ENCODE results near the gene AKAP13.
"Not testable (repeated sequence)": the region's sequence is repeated elsewhere in the genome, so short reads cannot be mapped to it uniquely, and the experiment has no call there.

AKAP13 gene

GRCh38 chr15:85451099-85451700 lies 70.8 kb downstream of the AKAP13 start:
- no peak for DNase-seq

- DNase-seq, result no peak
Measured at GRCh38 chr15:85452436-85452835, 72.0 kb downstream of the AKAP13 start.

DNA sequence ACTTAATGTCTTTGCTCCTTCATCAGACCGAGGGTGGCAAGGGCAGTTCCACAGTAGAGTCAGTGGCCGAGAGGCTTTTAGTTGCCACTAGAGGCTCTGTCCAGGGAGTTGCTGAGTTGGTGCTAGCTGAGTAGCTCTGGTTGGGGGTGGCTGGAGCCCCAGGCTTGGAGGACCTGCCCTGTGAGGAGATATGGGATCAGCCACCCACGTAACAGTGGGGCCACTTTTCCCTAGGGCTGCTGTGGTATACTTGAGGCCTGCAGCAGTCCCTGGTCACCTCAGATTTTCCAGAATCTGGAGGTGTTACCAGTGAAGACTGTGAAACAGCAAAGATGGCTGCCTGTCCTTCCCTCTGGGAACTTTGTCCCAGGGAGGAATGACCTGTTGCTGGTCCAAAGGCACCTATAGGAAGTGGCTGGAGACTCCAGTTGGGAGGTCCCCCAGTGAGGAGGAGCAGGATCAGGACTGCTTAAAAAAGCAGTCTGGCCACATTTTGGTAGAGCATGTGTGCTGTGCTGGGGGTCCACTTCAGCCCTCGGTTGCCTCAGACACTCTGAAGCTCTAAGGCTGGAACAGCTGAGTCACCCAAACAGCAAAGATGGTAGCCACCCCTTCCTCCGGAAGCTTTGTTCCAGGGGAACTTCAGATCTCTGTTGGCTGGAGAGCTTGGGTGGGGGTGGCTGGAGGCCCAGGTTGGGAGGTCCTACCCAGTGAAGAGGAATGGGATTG lies 72.9 kb downstream of the AKAP13 start:
- DNase-seq, result no peak

DNA sequence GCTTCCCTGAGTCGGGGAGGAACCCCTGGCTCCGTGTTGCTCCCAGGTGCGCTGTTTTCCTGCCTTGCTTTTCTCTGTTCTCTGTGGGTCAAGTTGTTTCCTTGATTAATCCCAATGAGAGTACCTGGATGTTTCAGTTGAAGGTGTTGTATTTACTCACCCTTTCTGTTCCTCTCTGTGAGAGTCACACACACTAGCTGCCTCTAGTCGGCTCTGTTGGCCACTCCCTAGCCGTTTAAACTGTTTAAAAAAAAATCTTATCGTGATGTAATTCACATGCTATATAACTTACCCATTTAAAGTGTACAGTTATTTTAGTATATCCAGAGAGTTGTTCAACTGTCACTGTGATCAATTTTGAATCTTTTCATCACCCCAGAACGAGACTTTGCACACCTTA lies 74.0 kb downstream of the AKAP13 start:
- DNase-seq, result no peak

DNA sequence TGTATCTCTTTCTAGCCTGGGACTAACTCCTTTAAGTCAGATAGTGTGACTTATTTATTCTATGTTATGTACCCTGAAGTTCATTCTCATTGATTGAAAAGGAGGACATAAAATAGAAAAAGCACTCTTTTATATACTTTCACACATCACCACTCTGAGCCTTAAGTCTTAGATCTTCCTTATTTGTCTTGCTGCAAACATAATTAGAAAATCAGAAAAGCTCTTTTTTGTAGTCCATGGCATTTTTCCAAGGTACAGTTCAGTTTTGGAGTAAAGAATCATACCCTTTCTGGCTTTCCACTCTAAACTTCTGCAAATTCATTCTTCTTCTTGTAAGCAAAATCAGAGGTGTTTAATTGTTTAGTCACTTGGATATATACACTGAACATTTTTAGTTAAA lies 75.5 kb downstream of the AKAP13 start:
- no peak for DNase-seq

DNA sequence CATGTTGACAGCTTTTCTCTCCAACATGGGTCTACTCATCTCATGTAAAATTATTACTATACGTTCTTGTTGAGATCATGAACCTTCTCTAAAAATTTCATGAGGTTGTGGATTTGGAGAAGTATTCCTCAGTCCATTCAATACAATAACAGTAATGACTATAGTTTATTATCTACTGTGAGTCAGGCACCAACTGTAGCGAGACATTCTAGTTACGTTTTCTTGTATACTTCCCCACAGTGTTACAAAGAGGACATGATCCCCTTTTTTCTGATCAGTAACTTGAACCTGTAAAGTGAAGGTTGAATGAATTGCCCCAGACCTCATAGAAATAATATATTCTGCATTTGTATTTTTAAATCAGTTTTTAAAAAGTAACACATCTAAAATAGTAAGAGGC lies 76.4 kb downstream of the AKAP13 start:
- DNase-seq, result no peak

GRCh38 chr15:85457392-85457968 lies 77.1 kb downstream of the AKAP13 start:
- DNase-seq, result no peak

DNA sequence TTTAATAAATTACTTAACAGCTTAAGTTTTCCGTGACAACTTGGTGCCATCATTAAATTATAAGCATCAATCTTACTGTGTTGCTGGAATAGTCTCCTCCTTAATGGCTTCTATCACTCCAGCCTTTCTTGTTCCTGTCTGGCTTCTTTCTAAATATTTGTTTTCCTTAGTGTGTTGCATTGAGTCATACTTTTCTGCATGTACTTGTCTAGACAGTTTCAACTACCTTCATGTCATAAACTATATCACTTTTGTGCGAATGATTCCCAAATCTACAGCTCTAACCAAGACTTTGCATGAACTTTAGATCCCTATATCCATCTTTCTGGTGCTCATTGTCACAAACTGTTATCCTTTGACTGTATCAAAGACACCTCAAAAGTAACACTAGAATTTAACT lies 78.4 kb downstream of the AKAP13 start:
- no peak for DNase-seq

DNA sequence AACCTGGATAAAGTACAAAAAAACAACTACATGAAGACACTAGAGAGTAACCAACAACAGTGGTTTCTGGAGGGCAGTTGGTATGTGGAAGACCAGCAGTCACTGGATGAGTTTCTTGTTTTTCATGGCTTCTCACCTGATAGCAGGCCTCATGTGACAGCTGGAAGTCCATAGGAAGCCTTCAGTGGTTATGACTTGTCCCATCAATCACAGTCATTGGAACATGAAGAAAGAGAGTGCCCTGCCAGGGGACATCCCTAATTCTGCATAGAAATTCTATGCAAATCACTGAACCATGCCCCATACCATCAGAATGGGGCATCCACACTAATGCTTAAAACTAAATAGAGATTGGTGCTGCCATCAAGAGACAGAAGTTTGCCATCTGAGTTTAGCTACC lies 81.6 kb downstream of the AKAP13 start:
- DNase-seq, result no peak

DNA sequence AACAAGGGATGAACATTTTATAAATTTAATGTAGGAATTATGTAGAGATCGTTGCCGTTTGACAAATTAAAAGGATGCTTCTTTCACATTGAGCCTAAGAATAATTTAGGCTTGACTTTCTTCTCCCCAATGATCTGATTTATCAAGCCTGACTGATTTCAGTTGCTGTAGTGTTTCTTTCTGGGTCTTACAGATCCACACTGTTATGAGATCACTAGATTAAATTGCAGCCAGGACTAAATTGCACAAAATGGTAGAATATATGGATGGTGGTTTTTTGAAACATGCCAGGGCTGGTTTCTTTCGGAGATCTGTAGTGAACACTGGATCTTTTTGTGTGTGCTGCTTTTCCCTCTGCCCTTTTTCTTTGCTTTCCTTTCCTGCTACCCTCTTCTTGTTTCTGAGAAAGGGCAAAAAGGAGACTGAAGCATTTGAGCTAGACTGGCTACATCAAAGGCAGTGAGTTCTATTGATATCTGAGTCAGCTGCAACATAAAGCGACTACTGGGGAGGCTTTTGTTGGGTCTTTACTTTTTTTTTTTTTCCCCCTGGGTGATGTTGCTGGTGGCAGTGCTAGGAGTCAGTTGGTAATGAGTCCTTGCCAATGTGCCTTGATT lies 83.0 kb downstream of the AKAP13 start:
- no peak for DNase-seq

DNA sequence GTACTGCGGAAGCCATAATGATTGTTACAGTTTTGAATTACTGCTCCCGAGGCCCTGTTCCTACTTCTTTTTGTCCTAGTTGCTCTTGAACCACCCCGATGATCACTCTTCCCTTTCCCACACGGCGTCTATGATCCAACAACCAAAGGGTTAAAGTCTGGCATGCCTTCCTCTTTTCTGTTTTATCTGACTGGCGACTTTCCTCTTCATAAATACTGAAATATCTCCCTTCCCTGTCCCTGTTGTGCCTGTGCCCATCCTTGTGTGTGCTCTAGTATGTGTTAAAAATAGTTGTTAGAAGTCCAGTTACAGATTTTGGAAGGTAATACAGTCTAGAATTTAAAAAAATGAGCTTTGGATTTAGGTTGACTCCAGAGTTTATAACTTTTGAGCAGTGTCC lies 83.6 kb downstream of the AKAP13 start:
- no peak for DNase-seq

DNA sequence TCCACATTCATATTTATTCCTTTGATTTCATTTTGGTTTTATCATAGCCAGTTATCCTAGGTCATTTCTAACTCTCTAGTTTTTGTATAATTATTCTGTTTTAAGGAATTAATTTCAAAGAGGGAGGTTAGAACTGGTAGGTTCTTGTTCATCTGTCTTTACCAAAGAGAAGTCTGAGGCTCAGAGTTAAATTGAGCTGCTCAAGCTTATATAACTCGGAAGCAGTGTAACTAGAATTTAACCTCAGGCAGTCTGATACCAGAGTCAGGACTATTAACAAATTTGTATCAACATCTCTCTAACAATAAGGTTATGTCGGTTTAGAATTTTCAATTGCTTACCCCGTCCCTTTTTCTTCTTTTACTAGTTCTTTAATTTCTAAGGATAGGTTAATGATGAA lies 84.1 kb downstream of the AKAP13 start:
- DNase-seq, result no peak

GRCh38 chr15:85470563-85471271 lies 90.3 kb downstream of the AKAP13 start:
- no peak for DNase-seq

DNA sequence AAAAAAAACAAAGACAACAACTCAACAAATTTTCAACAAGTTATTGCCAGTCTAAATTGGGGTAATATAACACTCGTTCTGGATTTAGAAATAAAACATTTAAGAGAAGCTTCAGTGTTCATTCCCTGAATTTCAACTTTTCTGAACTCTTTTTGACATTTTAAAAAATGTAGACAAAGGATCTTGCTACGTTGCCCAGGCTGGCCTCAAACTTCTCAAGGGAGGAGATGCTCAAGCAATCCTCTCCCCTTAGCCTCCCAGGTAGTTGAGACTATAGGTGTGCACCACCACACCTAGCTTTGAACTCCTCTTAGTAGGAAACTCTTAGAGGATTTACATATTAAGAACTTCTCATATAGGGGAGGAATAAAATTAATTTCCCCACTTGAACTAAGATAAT lies 91.9 kb downstream of the AKAP13 start:
- DNase-seq, result no peak

DNA sequence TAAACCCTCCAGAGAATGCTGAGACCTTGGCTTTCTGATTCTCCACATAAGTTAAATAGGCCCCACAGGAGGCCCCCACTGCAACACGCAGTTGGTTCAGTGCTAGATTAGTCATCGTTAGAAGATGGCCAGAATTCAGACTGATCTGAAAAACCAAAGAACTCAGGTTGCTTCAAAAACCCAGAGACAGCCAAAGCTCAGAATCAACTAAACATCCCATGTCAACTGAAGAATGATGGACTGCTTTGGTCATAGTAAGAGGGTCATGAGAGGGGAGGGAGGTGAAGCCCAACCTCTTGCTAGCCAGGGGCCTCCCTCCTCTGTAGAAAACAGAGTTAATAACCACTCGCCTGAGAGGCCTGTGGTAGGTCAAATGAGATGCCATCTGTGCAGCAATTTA lies 93.1 kb downstream of the AKAP13 start:
- no peak for DNase-seq

DNA sequence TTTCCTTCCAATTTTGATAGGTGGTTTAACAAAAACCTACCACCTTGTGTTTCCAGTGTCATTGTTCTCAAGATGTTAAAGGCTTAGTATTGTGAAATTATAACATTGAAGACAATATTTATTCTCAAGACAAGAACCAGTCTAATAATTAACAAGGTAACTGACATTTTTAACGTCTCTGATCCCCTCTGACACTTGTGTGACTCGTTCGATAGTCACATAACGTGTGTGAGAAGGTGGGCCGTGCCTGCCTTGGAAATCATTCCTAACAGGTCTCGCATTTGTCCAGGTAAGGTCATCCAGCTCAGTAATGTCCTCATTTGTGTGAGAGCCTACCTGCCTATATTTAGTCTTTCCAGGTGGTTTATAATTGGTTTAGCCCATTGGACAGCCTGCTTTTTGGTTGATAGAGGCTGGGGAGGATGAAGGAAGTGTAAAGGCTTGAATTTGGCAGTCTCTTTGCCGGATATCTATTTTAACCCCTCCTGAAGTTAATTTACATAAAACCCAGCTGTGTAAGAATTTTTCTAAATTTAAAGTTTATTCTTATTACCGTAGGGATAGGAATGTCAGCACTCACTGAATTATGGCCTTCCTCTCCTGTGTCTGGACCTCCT lies 94.4 kb downstream of the AKAP13 start:
- DNase-seq, result no peak

DNA sequence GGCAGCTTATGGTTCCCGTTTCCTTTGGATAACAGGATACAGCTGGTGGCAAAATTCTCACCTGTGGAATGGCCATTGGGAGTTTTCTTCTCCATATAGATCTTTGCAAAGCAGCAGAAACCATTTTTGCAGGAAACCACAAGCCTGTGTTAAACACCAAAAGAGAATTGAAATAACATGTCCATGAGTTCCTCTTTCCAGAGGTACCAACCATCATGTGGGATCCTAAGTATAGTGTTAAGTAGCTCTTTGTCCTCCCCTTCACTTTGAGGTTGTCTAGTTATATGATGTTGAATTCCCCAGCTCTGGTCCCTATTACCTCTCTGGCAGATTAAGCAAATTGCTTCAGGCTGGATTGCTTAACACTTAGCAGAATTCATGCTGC lies 94.9 kb downstream of the AKAP13 start:
- DNase-seq, result no peak

- no peak for DNase-seq
Measured at GRCh38 chr15:85475711-85476110, 95.3 kb downstream of the AKAP13 start.

DNA sequence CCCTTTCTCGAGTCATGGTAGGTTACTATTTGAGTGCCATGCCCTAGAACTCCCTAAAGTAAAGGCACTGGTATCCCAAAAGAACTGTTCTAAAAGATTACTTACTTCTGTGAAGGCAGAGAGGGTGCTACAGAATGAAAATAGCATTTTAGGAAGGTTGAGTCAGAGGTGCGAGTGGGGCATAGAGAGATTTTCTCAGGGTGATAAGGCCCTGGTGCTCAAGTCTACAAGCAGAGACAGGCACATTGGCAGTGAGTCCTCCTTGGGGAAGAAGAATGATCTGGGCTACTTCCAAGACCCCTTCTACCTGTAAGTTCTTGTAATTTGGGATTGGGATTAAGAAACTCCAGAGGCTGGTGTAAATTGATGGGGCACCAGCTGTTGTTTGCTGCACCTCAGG lies 96.7 kb downstream of the AKAP13 start:
- no peak for DNase-seq

DNA sequence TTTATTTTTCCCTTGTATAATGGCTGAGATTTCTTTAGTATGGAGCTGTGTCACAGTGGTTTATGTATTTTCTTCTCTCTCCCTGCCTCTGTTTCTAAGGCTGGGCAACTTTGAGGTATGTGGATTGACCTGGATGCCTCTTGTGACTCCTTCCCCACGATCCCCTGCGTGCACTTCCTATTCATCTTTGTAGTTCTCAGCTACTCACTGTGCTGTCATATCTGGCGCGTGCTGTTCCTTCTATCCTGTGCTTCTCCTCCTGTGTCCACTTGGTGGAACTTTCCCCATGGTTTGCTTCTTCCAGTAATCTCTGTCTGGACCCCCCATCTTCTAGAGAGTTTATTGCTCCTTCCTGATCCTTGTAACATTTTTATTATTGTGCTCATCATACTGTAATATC lies 97.3 kb downstream of the AKAP13 start:
- no peak for DNase-seq

- DNase-seq, result no peak
Measured at GRCh38 chr15:85479071-85479647, 98.8 kb downstream of the AKAP13 start.

DNA sequence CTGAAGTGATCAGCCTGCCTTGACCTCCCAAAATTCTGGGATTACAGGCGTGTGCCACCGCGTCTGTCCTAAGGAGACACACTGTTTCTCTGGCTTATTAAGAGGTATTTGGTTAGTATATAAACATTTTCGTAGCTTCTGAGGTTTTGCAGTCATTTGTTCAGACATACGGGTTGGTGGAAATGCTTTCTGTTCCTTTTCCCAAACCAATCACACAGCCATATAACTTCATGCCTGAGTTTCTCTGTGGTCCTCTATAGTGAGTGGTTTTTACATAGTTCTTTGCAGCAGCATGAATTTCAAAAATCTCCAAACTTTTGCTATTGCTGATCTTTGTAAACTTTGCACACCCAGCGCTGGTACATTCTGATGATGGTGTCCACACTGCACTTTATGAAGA lies 100.5 kb downstream of the AKAP13 start:
- no peak for DNase-seq

DNA sequence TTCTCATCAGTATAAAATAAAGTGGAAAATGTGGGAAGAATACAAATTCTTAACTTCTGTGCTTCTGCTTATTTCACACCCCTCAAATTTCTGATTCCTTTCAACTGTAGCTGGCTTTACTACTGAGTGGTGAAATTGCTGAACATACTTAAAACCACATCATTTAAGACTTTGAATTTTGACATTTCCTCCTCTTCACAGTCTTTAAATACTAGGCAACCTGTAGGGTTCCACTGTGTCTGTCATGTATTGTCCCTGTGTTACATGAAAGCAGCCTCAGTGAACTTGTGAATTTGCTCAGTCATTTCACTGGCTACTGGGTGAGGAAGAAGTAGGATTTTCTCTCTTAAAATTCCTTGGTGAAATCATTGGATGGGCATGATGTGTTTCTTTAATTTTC lies 101.1 kb downstream of the AKAP13 start:
- DNase-seq, result not testable (repeated sequence)
